K562 (cell line): ENCODE data around the gene OR2V2. TPM values are rescaled to one million over a fixed set of nuclear protein-coding genes. Genes with fewer than 3 reads are reported as not detected.
A peak's percentile ranks its signal among the peaks of the same experiment; 100 is the strongest.

ENCODE experiments used
- CXXC5 ChIP-seq: fragments of 250-450 bp; sonication (Bioruptor Pico); IDR thresholded peaks from 2 replicates; pipeline ENCODE4 v1.8.0; 2022; ENCODE audit warnings: inconsistent platforms, mild to moderate bottlenecking, moderate library complexity
- EZH2 ChIP-seq: IDR thresholded peaks from 2 replicates; pipeline ENCODE4 v1.6.1; 2012; ENCODE audit warnings: low read depth, mild to moderate bottlenecking, inconsistent platforms, low read length, borderline replicate concordance
- FOS ChIP-seq: IDR thresholded peaks from 3 replicates; pipeline ENCODE4 v1.6.1; 2011; ENCODE audit not compliant: insufficient read length; ENCODE audit errors: extremely low read depth
- FOSL1 ChIP-seq: fragments of 200-800 bp; sonication (Bioruptor generic); conservative IDR thresholded peaks from 2 replicates; pipeline ENCODE4 v1.6.1; 2016; ENCODE audit warnings: missing genetic modification characterization, missing compliant biosample characterization
- HMGN3 ChIP-seq: IDR thresholded peaks from 2 replicates; pipeline ENCODE4 v1.6.1; 2011; ENCODE audit warnings: borderline replicate concordance, low read depth, mild to moderate bottlenecking, mixed read lengths, low read length; ENCODE audit not compliant: insufficient read length; ENCODE audit errors: extremely low read depth
- JUND ChIP-seq, 2 experiments: IDR thresholded peaks; 2 replicates in 1 of 2; 3 replicates in 1 of 2; pipeline ENCODE4 v1.6.1; 2011; ENCODE audit warnings: borderline replicate concordance in 2 of 2, low read depth in 2 of 2, low read length in 2 of 2, improper control_type of control experiment in 1 of 2, missing biosample characterization in 1 of 2, missing genetic modification characterization in 1 of 2, missing genetic modification reagents in 1 of 2
- MLX ChIP-seq, 2 experiments: fragments of 450-650 bp in 1 of 2; sonication (generic) in 1 of 2; formaldehyde crosslinking; conservative IDR thresholded peaks; 2 replicates each; pipeline versions ENCODE4 v1.4.0 to v1.8.1; 2020 to 2022; ENCODE audit warnings: mild to moderate bottlenecking in 1 of 2, missing genetic modification reagents in 1 of 2
- NFE2L1 ChIP-seq: fragments of 450-650 bp; IDR thresholded peaks from 2 replicates; pipeline ENCODE4 v1.6.1; 2016; ENCODE audit warnings: missing genetic modification characterization, low read depth, mild to moderate bottlenecking, missing compliant biosample characterization, moderate library complexity, borderline replicate concordance
- PHB2 ChIP-seq: fragments of 450-650 bp; IDR thresholded peaks from 2 replicates; pipeline ENCODE4 v1.6.1; 2017; ENCODE audit warnings: low read depth
- RBBP5 ChIP-seq: fragments of 200-600 bp; sonication (generic); IDR thresholded peaks from 2 replicates; pipeline ENCODE4 v1.6.1; 2012; ENCODE audit warnings: borderline replicate concordance, mild to moderate bottlenecking, low read length, control low read depth, inconsistent platforms; ENCODE audit not compliant: insufficient read depth, poor library complexity, severe bottlenecking
- RBFOX2 ChIP-seq: fragments of 200-400 bp; formaldehyde crosslinking; IDR thresholded peaks from 2 replicates; pipeline ENCODE4 v1.6.1; 2017; ENCODE audit warnings: low read depth, mild to moderate bottlenecking, low read length, moderate library complexity
- SIX5 ChIP-seq, 2 experiments: IDR thresholded peaks; 2 replicates each; pipeline ENCODE4 v1.6.1; 2011; ENCODE audit warnings: low read length in 2 of 2, borderline replicate concordance in 1 of 2, low read depth in 1 of 2, mild to moderate bottlenecking in 1 of 2, moderate library complexity in 1 of 2; ENCODE audit not compliant: insufficient read depth in 1 of 2
- SMARCE1 ChIP-seq: fragments of 450-650 bp; IDR thresholded peaks from 2 replicates; pipeline ENCODE4 v1.7.1; 2016; ENCODE audit warnings: mild to moderate bottlenecking
- SUPT5H ChIP-seq: fragments of 450-650 bp; IDR thresholded peaks from 2 replicates; pipeline ENCODE4 v1.6.1; 2016
- TFAM ChIP-seq: fragments of 250-450 bp; sonication (Bioruptor Pico); conservative IDR thresholded peaks from 2 replicates; pipeline ENCODE4 v1.5.0; 2021; ENCODE audit warnings: mild to moderate bottlenecking, moderate library complexity
- THRAP3 ChIP-seq: fragments of 450-650 bp; IDR thresholded peaks from 2 replicates; pipeline ENCODE4 v1.6.1; 2016; ENCODE audit warnings: mild to moderate bottlenecking, inconsistent platforms, borderline replicate concordance
- USF1 ChIP-seq: sonication (generic); formaldehyde crosslinking; IDR thresholded peaks from 2 replicates; pipeline ENCODE4 v1.9.0; 2022; ENCODE audit warnings: mild to moderate bottlenecking, missing genetic modification reagents
- ZKSCAN8 ChIP-seq: fragments of 200-800 bp; sonication (Bioruptor generic); IDR thresholded peaks from 2 replicates; pipeline ENCODE4 v1.6.1; 2016; ENCODE audit warnings: missing genetic modification characterization, missing compliant biosample characterization
- ZNF165 ChIP-seq: fragments of 250-450 bp; sonication (Bioruptor Pico); IDR thresholded peaks from 2 replicates; pipeline ENCODE4 v1.4.0; 2020; ENCODE audit warnings: borderline replicate concordance
- ZNF41 ChIP-seq: fragments of 250-450 bp; sonication (Bioruptor Pico); conservative IDR thresholded peaks from 2 replicates; pipeline ENCODE4 v1.4.0; 2020; ENCODE audit warnings: mild to moderate bottlenecking
- ZNF589 ChIP-seq: fragments of 200-800 bp; sonication (Bioruptor generic); IDR thresholded peaks from 2 replicates; pipeline ENCODE4 v1.6.1; 2016; ENCODE audit warnings: low read depth, missing genetic modification characterization, missing compliant biosample characterization
- polyA plus RNA-seq, 8 experiments: library from polyadenylated mRNA; depleted of rRNA in 4 of 8; stranded (reverse) in 5 of 8; unstranded in 3 of 8; fragments of >200 nt; fragmentation: Nextera tagmentation in 2 of 8; fragmentation: Illumina TruSeq in 1 of 8; extraction: Ambion mirVana in 2 of 8; extraction: Trizol in 1 of 8; gene quantifications; 2 replicates each; pipeline versions ENCODE4 v1.2.1 to v1.2.3, GENCODE V29; 2011 to 2014; ENCODE audit warnings: inconsistent platforms in 1 of 8, missing spikeins in 1 of 8
- total RNA-seq, 7 experiments: library from RNA; depleted of rRNA in 6 of 7; stranded (reverse); fragments of >200 nt in 6 of 7; fragmentation: Illumina TruSeq in 2 of 7; extraction: Trizol in 2 of 7; gene quantifications; 2 replicates each; pipeline versions ENCODE4 v1.2.1 to v1.2.3, GENCODE V29; 2011 to 2021; ENCODE audit warnings: low replicate concordance in 1 of 7
- TF ChIP-seq, protein P1 (sequence below): fragments of 250-450 bp; sonication (Bioruptor Pico); IDR thresholded peaks from 2 replicates; pipeline ENCODE4 v1.8.0; 2022; ENCODE audit warnings: inconsistent platforms, mild to moderate bottlenecking, moderate library complexity, borderline replicate concordance
- TF ChIP-seq, protein P2 (sequence below): fragments of 250-450 bp; sonication (Bioruptor Pico); IDR thresholded peaks from 2 replicates; pipeline ENCODE4 v1.4.0; 2020; ENCODE audit warnings: mild to moderate bottlenecking

Gene OR2V2
- total and polyA plus RNA-seq, 9 of the 15 experiments (the other 6 are each of a cell fraction or from before 2014, with no cell fraction given) = 0.01 TPM; not detected in 8

GRCh38 chr5:181207214-181207959 is 60.0 kb downstream of the OR2V2 start (continued):
- TF ChIP-seq NFE2L1 (tag) (no peak), ZNF41 (CRISPR knock-in tag) (no peak), EZH2 (no peak), ZNF589 (no peak), PHB2 (no peak), RBBP5 (no peak), MLX (CRISPR knock-in tag; conservative IDR thresholded peaks at IDR 0.05) (no peak), HMGN3 (no peak), CXXC5 (CRISPR knock-in tag) (peak; percentile 82), FOSL1 (tag) (no peak; the same call in 1 of the 2 replicates), FOS (no peak), TFAM (CRISPR knock-in tag) (no peak), RBFOX2 (peak; percentile 51), ZKSCAN8 (no peak; the same call in 1 of the 2 replicates), SUPT5H (no peak), ZNF165 (CRISPR knock-in tag) (no peak), THRAP3 (no peak), USF1 (CRISPR knock-in tag) (no peak; the same call in 1 of the 2 replicates), SMARCE1 (no peak), JUND (IDR thresholded peaks at IDR 0.05; ENCODE audit: borderline replicate concordance, low read depth, low read length) (no peak), JUND (tag; IDR thresholded peaks at IDR 0.05; ENCODE audit: borderline replicate concordance, low read depth, low read length) (no peak; the same call in 2 of the 3 replicates), SIX5 (IDR thresholded peaks at IDR 0.05; ENCODE audit: borderline replicate concordance in 1 of 2, insufficient read depth in 1 of 2, low read depth in 1 of 2, low read length in 2 of 2) (no peak)
- TF ChIP-seq, protein P1, sequence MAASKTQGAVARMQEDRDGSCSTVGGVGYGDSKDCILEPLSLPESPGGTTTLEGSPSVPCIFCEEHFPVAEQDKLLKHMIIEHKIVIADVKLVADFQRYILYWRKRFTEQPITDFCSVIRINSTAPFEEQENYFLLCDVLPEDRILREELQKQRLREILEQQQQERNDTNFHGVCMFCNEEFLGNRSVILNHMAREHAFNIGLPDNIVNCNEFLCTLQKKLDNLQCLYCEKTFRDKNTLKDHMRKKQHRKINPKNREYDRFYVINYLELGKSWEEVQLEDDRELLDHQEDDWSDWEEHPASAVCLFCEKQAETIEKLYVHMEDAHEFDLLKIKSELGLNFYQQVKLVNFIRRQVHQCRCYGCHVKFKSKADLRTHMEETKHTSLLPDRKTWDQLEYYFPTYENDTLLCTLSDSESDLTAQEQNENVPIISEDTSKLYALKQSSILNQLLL (CRISPR knock-in tag) = no peak
- TF ChIP-seq, protein P2, sequence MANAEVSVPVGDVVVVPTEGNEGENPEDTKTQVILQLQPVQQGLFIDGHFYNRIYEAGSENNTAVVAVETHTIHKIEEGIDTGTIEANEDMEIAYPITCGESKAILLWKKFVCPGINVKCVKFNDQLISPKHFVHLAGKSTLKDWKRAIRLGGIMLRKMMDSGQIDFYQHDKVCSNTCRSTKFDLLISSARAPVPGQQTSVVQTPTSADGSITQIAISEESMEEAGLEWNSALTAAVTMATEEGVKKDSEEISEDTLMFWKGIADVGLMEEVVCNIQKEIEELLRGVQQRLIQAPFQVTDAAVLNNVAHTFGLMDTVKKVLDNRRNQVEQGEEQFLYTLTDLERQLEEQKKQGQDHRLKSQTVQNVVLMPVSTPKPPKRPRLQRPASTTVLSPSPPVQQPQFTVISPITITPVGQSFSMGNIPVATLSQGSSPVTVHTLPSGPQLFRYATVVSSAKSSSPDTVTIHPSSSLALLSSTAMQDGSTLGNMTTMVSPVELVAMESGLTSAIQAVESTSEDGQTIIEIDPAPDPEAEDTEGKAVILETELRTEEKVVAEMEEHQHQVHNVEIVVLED (CRISPR knock-in tag) = 0 out of 2 replicates have a peak, but pooled peaks have one; percentile 18
